K562 (cell line): ENCODE data around the gene TIMM50. TPM values are rescaled to one million over a fixed set of nuclear protein-coding genes. Genes with fewer than 3 reads are reported as not detected.

Experiments
- GTF2F1 ChIP-seq: IDR thresholded peaks from 2 replicates; pipeline ENCODE4 v1.6.1; 2011; ENCODE audit warnings: low read depth, low read length, improper control_type of control experiment
- HNRNPLL ChIP-seq: fragments of 200-400 bp; formaldehyde crosslinking; IDR thresholded peaks from 2 replicates; pipeline ENCODE4 v1.6.1; 2017; ENCODE audit warnings: low read length, low read depth, mild to moderate bottlenecking; ENCODE audit not compliant: poor library complexity, severe bottlenecking
- KLF10 ChIP-seq: fragments of 250-450 bp; sonication (Bioruptor Pico); IDR thresholded peaks from 2 replicates; pipeline ENCODE4 v1.6.1; 2021; ENCODE audit warnings: matching md5 sums
- MGA ChIP-seq: fragments of 450-650 bp; IDR thresholded peaks from 2 replicates; pipeline ENCODE4 v1.6.1; 2016; ENCODE audit warnings: mild to moderate bottlenecking, moderate library complexity
- ZNF695 ChIP-seq: fragments of 450-650 bp; formaldehyde crosslinking; IDR thresholded peaks from 2 replicates; pipeline ENCODE4 v1.4.0; 2020; ENCODE audit warnings: mild to moderate bottlenecking, moderate library complexity
- polyA plus RNA-seq, 8 experiments: library from polyadenylated mRNA; depleted of rRNA in 4 of 8; stranded (reverse) in 5 of 8; unstranded in 3 of 8; fragments of >200 nt; fragmentation: Nextera tagmentation in 2 of 8; fragmentation: Illumina TruSeq in 1 of 8; extraction: Ambion mirVana in 2 of 8; extraction: Trizol in 1 of 8; gene quantifications; 2 replicates each; pipeline versions ENCODE4 v1.2.1 to v1.2.3, GENCODE V29; 2011 to 2014; ENCODE audit warnings: inconsistent platforms in 1 of 8, missing spikeins in 1 of 8
- total RNA-seq, 7 experiments: library from RNA; depleted of rRNA in 6 of 7; stranded (reverse); fragments of >200 nt in 6 of 7; fragmentation: Illumina TruSeq in 2 of 7; extraction: Trizol in 2 of 7; gene quantifications; 2 replicates each; pipeline versions ENCODE4 v1.2.1 to v1.2.3, GENCODE V29; 2011 to 2021; ENCODE audit warnings: low replicate concordance in 1 of 7
- TF ChIP-seq, protein P1 (sequence below): fragments of 200-800 bp; sonication (Bioruptor generic); IDR thresholded peaks from 2 replicates; pipeline ENCODE4 v1.6.1; 2016; ENCODE audit warnings: missing genetic modification characterization, missing compliant biosample characterization
- TF ChIP-seq, protein P2 (sequence below): sonication (generic); formaldehyde crosslinking; IDR thresholded peaks from 2 replicates; pipeline ENCODE4 v1.8.1; 2023; ENCODE audit warnings: mild to moderate bottlenecking, missing genetic modification reagents

The TIMM50 gene
- total and polyA plus RNA-seq, 9 of the 15 experiments (the other 6 are each of a cell fraction or from before 2014, with no cell fraction given), result 28.3 to 221 (median 170) TPM

- TF ChIP-seq MGA, result peak; percentile 24; the same call in 1 of the 2 replicates
- TF ChIP-seq, protein P1, sequence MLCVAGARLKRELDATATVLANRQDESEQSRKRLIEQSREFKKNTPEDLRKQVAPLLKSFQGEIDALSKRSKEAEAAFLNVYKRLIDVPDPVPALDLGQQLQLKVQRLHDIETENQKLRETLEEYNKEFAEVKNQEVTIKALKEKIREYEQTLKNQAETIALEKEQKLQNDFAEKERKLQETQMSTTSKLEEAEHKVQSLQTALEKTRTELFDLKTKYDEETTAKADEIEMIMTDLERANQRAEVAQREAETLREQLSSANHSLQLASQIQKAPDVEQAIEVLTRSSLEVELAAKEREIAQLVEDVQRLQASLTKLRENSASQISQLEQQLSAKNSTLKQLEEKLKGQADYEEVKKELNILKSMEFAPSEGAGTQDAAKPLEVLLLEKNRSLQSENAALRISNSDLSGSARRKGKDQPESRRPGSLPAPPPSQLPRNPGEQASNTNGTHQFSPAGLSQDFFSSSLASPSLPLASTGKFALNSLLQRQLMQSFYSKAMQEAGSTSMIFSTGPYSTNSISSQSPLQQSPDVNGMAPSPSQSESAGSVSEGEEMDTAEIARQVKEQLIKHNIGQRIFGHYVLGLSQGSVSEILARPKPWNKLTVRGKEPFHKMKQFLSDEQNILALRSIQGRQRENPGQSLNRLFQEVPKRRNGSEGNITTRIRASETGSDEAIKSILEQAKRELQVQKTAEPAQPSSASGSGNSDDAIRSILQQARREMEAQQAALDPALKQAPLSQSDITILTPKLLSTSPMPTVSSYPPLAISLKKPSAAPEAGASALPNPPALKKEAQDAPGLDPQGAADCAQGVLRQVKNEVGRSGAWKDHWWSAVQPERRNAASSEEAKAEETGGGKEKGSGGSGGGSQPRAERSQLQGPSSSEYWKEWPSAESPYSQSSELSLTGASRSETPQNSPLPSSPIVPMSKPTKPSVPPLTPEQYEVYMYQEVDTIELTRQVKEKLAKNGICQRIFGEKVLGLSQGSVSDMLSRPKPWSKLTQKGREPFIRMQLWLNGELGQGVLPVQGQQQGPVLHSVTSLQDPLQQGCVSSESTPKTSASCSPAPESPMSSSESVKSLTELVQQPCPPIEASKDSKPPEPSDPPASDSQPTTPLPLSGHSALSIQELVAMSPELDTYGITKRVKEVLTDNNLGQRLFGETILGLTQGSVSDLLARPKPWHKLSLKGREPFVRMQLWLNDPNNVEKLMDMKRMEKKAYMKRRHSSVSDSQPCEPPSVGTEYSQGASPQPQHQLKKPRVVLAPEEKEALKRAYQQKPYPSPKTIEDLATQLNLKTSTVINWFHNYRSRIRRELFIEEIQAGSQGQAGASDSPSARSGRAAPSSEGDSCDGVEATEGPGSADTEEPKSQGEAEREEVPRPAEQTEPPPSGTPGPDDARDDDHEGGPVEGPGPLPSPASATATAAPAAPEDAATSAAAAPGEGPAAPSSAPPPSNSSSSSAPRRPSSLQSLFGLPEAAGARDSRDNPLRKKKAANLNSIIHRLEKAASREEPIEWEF, result no peak
- no peak for TF ChIP-seq ZNF695 (CRISPR knock-in tag)
- TF ChIP-seq KLF10 (CRISPR knock-in tag), result no peak
- TF ChIP-seq, protein P2, sequence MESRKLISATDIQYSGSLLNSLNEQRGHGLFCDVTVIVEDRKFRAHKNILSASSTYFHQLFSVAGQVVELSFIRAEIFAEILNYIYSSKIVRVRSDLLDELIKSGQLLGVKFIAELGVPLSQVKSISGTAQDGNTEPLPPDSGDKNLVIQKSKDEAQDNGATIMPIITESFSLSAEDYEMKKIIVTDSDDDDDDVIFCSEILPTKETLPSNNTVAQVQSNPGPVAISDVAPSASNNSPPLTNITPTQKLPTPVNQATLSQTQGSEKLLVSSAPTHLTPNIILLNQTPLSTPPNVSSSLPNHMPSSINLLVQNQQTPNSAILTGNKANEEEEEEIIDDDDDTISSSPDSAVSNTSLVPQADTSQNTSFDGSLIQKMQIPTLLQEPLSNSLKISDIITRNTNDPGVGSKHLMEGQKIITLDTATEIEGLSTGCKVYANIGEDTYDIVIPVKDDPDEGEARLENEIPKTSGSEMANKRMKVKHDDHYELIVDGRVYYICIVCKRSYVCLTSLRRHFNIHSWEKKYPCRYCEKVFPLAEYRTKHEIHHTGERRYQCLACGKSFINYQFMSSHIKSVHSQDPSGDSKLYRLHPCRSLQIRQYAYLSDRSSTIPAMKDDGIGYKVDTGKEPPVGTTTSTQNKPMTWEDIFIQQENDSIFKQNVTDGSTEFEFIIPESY, result no peak
- peak; percentile 97 for TF ChIP-seq HNRNPLL
- no peak for TF ChIP-seq GTF2F1
These were observed 59.1 kb downstream of the TIMM50 start, which contains the start of gene EID2 (continued) for GRCh38 chr19:39539518-39540332.
